CD4-positive, alpha-beta T cell treated with Interleukin-4 for 1 hour (primary cell): ENCODE measurements around the gene CASK.

Source experiments
- DNase-seq, 2 donors: peaks; one replicate each; pipeline ENCODE4 v3.0.0-alpha.2; 2020 to 2022

CASK gene

GRCh38 chrX:41502004-41502403 lies 421.4 kb downstream of the CASK start:
- no peak for DNase-seq

- no peak for DNase-seq
Observed at GRCh38 chrX:41499984-41500383, 423.4 kb downstream of the CASK start.

DNA sequence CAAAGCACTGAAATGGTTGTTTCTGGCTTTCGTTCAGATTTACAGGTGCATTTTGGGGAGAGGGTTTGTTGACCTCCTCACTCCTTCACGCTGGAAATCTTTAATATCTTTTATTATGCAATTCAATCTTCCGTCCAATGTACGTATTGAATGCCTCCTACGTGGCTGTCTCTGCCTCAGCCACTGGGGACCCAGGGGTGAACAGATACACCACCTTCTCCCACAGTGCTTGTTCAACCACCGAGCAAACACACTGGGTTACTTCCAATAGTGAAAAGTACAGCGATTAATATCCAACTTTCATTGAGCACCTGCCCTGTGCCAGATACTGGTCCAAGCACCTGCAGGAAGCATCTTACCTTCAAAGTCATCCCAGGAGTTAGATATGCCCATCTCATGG lies 424.2 kb downstream of the CASK start:
- no peak for DNase-seq

DNA sequence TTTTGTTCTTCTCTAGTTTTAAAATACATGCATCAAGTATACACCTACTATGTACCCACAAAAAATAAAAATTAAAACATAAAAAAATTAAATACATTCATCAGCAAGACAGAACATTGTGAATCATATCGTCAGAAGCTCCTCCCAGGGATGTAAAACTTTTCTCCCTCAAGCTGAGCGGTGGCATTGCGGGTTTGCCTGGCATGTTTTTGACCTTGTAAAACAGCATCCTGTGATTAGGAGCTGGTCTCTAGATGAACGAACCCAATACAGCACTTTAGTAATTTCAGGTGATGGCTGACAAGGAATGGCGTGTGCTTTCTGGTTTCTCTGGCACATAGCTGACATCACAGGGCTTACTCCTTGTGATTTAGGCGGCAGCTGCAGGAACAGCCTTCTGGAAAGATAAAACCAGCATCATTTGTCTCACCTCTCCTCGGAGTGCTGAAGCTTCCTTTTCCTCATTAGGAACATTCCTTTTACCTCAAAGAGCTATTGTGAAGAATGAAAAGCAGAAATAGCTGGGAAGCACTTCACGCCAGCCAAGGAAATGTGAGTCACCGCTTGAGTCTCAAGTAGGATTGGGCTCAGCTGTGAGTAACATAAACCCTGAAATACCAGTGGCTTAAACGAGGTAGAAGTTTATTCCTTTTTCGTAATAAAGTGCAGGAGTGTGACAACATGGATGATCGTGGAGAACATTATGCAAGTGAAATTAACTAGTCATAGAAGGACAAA lies 431.9 kb downstream of the CASK start:
- no peak for DNase-seq

- no peak for DNase-seq
Observed at GRCh38 chrX:41490446-41490845, 432.9 kb downstream of the CASK start.

GRCh38 chrX:41482154-41482850 lies 441.1 kb downstream of the CASK start:
- no peak for DNase-seq

DNA sequence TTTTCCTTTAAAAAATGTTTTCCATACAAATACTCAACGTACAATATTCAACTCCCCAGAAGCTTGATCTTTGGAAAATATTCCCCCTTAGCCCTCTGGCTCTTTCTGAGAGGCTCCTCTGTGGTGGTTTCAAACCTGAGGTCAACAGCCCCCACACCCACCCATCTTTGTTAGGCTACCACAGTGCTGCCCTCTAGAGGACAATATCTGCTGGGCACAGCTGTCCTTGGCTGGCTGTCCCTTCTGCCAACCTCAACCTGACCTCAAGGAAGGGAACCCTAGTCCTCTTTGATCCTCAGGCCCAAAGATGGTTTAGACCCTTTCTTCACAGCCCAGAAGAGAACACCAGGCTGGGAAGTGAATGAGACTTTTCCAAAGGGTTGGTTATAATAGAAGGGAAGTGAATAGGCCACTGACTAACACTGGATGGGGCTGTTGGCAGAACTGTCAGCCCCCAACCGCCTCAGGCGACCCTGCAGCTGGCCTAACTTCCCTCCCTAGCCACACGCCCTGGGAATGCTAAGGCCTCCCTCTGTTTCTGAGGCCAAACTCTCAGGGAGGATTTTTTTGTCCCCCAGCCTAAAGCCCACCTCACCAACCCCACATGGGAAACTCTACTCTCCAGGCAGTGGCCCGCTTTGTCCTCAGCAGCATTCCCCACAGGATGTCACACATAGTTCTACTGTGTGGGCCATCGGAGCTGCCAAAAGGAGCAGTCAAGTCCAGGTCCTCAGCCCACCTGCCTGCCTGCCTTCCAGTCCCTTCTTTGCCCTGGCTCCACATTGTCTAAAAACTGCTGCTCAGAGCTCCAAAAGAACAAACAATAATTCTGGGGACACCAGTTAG lies 441.9 kb downstream of the CASK start:
- no peak for DNase-seq

DNA sequence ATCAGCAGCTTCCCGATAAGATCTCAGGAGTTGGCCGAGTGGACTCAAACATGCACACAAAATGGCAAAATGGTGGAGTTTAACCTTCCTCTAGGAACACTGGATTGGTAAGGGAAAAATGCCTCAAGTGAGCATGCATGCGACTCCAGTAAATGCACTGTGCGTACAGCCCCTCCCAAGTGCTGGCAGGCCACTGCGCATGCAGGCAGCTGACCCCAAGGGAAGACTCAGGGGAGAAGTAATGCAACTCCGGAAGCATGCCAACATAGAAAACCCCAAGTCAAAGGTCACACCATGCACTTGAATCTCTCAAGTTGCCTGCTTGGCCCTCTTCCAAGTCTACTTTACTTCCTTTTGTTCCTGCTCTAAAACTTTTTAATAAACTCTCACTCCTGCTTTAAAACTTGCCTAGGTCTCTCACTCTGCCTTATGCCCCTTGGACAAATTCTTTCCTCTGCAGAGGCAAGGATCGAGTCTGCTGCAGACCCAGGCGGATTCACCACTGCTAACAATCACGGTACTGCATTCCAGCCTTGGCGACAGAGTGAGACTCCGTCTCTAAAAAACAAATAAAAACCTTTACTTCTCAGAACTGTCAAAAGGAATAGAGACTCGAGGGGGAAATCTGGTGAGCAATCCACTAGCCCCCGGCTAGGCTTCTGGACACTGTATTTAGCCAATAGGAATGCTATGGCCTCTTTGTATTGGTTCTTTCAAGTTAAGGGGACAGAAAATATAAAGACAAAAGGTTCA lies 442.7 kb downstream of the CASK start:
- DNase-seq, result no peak

DNA sequence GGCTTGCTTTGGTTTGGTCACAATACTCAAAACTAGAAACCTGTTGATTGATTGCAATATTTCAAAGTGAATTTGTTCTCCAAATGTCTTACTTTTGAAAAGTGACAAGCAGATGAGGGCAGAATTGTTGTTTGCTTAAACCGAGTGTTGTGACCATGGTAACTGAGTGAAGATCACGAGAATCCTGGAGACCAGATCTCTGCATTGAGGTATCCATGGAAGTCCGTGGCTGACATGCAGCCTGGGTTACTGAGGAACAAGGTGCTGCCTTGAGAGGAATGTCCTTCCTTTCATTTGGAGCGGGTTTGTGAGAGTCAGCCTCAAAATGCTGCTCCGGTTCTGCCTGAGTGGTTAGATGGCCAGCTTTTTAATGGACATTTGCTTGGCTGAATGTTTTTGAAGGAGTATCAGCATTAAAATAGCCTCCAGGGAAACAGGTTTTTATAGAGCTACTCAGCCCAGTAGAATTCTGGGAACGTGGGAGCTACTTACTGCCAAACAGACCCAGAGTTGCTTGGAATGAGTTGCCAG lies 444.9 kb downstream of the CASK start:
- DNase-seq, result no peak

DNA sequence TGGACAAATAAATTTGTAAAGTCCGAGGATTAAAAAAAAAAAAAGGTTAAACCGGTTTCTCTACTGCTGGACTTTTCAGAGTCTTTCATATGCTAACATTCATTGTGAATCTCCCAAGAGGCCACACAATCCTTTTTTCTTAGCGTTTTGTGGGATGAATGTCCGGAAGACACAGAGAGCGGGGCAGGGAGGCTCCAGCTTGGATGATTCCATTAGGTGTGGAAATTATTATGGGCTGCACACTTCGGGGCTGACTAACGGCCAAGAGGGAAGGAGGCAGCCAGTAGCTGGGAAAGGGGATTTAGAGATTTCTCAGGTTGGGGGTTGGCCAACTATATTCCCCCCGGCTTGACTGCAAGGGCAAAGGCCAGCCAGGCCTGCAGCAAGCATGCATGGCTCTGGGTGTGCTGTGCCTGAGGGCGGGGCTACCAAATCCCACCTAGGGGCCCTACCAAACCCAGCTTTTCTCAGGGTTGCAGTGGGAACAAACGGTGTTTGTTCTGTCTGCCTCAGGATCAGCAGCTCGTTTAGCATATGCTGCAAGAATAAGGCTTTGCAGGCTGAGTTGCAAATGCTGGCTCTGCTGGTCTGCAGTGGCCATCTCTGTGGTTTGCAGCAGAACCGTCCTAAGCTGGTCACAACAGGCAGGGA lies 447.6 kb downstream of the CASK start:
- no peak for DNase-seq

DNA sequence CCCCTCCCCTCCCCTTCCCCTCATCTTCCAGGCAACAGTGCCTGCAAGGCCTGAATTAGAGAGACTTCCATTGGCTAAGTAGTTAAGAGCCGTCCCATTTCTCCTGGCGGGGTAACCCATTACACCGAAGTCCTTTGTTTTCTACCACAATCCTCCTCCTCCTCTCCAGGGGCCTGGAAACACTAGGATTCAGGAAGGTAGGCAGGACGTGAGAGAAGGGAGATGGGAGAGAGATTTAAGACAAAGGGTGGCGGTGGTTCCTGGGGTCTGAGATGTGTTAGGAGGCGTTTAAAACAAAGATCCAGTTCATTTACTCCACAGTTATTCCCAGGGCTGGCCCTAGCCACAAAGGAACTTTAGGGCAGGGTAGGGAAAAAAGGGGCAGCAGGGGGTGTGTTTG lies 448.2 kb downstream of the CASK start:
- DNase-seq, result no peak

GRCh38 chrX:41474726-41475100 lies 448.6 kb downstream of the CASK start:
- no peak for DNase-seq

- DNase-seq, result no peak
Observed at GRCh38 chrX:41473936-41474725, 449.2 kb downstream of the CASK start.

- no peak for DNase-seq
Observed at GRCh38 chrX:41472231-41472815, 451.0 kb downstream of the CASK start.

DNA sequence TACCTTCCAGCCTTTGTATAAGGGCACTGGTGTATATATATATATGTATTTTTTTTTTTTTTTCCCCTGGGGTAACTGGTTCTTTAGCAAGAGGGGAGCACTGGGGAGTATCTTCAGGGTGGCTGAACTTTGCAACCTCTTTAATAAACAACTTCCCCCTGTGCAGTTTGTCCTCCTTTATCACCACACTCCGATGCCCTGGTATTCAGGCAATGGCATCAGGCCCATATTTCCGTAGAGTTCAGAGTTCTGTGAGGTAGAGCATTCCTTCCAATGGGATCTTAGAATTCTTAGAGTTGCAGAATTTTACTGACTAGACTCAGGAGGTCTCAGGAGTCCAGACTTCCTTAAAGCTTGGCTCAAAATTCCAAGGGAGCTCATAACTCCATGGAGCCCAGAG lies 451.6 kb downstream of the CASK start:
- DNase-seq, result no peak

GRCh38 chrX:41470706-41471105 lies 452.6 kb downstream of the CASK start:
- DNase-seq, result no peak

DNA sequence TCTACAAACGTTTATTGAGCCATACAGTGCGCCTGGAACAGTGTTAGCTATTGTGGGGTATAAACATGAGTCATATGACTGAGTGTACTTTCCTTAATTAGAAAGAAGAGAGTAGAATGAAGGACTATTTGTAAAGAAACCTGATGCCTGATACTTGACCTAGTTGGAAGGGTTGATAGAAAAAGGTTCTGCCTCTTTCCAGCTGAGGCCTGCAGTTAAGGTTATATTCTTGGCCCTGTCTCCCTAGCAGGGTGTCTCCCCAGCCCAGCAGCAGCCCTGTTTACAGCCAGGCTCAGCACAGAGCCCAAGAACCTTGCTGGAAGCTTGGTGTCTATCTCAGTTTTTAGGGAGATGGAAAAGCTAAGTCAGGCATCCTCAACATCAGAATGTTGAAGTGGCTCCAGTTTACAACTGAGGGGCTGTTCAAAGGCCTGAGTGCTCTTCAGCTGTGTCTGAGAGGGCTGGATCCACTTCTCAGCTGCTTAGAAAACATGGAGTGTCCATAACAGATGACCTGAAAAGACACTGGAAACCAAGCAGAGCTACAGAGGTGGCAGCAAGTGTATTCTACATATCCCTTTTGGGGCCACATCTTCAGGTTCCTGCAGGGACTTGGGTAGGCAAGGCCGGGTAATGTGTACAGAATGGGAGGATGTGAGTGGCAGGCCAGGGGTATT lies 454.6 kb downstream of the CASK start:
- no peak for DNase-seq
